NCI-H2029 treated with DMSO at 0.1 percent for 48 hours (cell line): ENCODE measurements around the gene LILRA2.
"Not testable (repeated sequence)": the region's sequence is repeated elsewhere in the genome, so short reads cannot be mapped to it uniquely, and the experiment has no call there.

Experiments used
- DNase-seq: peaks from one replicate; lab custom pipeline; 2025; lab: John Stamatoyannopoulos, UW

The LILRA2 gene

GRCh38 chr19:54573330-54573872, at the start of gene LILRA2:
Gene LILRA2, plus strand, starts transcription at chr19:54573790. Its CDS starts 89 bp downstream, at chr19:54573879.
- DNase-seq, result no peak

GRCh38 chr19:54525636-54526035, 48.0 kb upstream of the LILRA2 start:
- no peak for DNase-seq

- DNase-seq, result no peak
Measured at GRCh38 chr19:54526972-54527371, 46.6 kb upstream of the LILRA2 start.

GRCh38 chr19:54530866-54531265, 42.7 kb upstream of the LILRA2 start:
- DNase-seq, result no peak

GRCh38 chr19:54532528-54532927, 41.1 kb upstream of the LILRA2 start:
- no peak for DNase-seq

- DNase-seq, result no peak
Measured at GRCh38 chr19:54533476-54533875, 40.1 kb upstream of the LILRA2 start.

GRCh38 chr19:54534156-54534555, 39.4 kb upstream of the LILRA2 start:
- DNase-seq, result no peak

GRCh38 chr19:54535601-54536000, 38.0 kb upstream of the LILRA2 start:
- no peak for DNase-seq

- DNase-seq, result no peak
Measured at GRCh38 chr19:54536956-54537355, 36.6 kb upstream of the LILRA2 start.

- DNase-seq, result no peak
Measured at GRCh38 chr19:54541712-54542111, 31.9 kb upstream of the LILRA2 start.

GRCh38 chr19:54548806-54549205, 24.8 kb upstream of the LILRA2 start:
- DNase-seq, result no peak

- no peak for DNase-seq
Measured at GRCh38 chr19:54549224-54549623, 24.4 kb upstream of the LILRA2 start.

- DNase-seq, result no peak
Measured at GRCh38 chr19:54551293-54551692, 22.3 kb upstream of the LILRA2 start.

- DNase-seq, result no peak
Measured at GRCh38 chr19:54551950-54552912, 21.4 kb upstream of the LILRA2 start.

- DNase-seq, result no peak
Measured at GRCh38 chr19:54552913-54553310, 20.7 kb upstream of the LILRA2 start.

GRCh38 chr19:54554006-54554405, 19.6 kb upstream of the LILRA2 start:
- DNase-seq, result no peak

- no peak for DNase-seq
Measured at GRCh38 chr19:54554896-54555295, 18.7 kb upstream of the LILRA2 start.

GRCh38 chr19:54556194-54556593, 17.4 kb upstream of the LILRA2 start:
- no peak for DNase-seq

- DNase-seq, result no peak
Measured at GRCh38 chr19:54558339-54558738, 15.3 kb upstream of the LILRA2 start.

GRCh38 chr19:54560881-54561385, 12.7 kb upstream of the LILRA2 start:
- no peak for DNase-seq

GRCh38 chr19:54561840-54562239, 11.8 kb upstream of the LILRA2 start:
- no peak for DNase-seq

- DNase-seq, result not testable (repeated sequence)
Measured at GRCh38 chr19:54563206-54563605, 10.4 kb upstream of the LILRA2 start.

GRCh38 chr19:54570316-54570715, 3.3 kb upstream of the LILRA2 start:
- DNase-seq, result no peak
